HG03139 (cell line): Measurements from ENCODE around the gene PRSS2.

Experiments
- ATAC-seq: cut with Tn5 transposase; IDR thresholded peaks from one replicate; pipeline ENCODE4 v1.9.1; 2021; ENCODE audit not compliant: unreplicated experiment

The PRSS2 gene

DNA sequence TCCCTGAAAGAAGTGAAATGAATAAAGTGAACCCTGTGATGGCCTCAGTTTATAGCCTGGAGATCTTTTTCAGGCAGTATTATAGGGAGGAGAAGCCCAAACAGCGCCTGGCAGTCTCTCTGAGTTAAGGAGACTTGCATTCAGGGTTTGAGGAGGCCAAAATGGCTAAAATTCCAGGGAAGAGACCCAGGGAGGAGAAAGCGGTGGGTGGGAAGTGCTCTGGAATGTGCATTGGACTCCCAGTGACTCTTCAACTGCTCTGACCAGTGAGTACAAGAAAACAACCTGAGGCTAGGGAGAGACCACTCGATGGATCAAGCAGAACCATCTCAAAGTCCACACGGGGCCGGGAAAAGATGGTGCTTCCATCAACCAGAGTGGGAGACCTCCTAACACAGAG, 48.8 kb downstream of the PRSS2 start:
- no peak for ATAC-seq

DNA sequence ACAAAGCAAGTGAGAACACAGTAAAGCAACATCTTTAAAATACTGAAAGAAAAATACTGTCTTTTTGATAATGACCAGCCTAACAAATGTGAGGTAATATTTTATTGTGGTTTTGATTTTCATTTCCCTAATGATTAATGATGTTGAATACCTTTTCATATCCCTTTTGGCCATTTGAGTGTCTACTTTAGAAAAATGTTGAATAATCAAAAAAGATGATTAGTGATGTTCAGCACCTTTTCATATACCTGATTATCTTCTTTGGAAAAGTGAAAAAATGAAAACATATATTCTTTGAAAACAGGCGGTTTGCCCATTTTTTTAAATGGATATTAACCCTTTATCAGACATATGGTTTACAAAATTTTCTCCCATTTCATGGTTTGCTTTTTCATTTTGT, 51.9 kb downstream of the PRSS2 start:
- ATAC-seq = no peak
